GM12878 (cell line): ENCODE measurements around the gene CCNL2. TPM values are rescaled to one million over a fixed set of nuclear protein-coding genes. Genes with fewer than 3 reads are reported as not detected.
A peak's percentile ranks its signal among the peaks of the same experiment; 100 is the strongest.

Source experiments
- ATAC-seq: fragments of 200-7000 bp; cut with Tn5 transposase; 3 replicates; pipeline ENCODE4 v1.9.1; 2020; ENCODE audit warnings: mild to moderate bottlenecking, moderate library complexity
- BruUV-seq: library from RNA; stranded (reverse); fragments of 400-500 nt; replicated peaks from 2 replicates; lab custom pipeline; 2021; lab: Mats Ljungman, UMichigan
- CTCF ChIA-PET: fragments of 300-600 bp; sonication (Branson Sonifier 250); formaldehyde crosslinking; extraction: SDS; loops from one replicate; lab custom pipeline; 2021; ENCODE audit warnings: inconsistent platforms; lab: Yijun Ruan, JAX
- POLR2A ChIA-PET: fragments of 350-600 bp; formaldehyde crosslinking; extraction: SDS; loops from one replicate; lab custom pipeline; 2021; ENCODE audit warnings: inconsistent platforms; lab: Charles Lee
- RAD21 ChIA-PET: fragments of 300-600 bp; sonication (Branson Sonifier 250); formaldehyde crosslinking; loops from one replicate; lab custom pipeline; 2023; ENCODE audit warnings: antibody characterized with exemption; ENCODE audit not compliant: unreplicated experiment; lab: Charles Lee
- SMC1A ChIA-PET: fragments of 300-600 bp; sonication (Branson Sonifier 250); formaldehyde crosslinking; loops from one replicate; lab custom pipeline; 2023; ENCODE audit not compliant: unreplicated experiment, uncharacterized antibody; lab: Charles Lee
- DNase-seq: peaks from one replicate; pipeline ENCODE4 v3.0.0-alpha.2; 2011; ENCODE audit warnings: low read depth, low spot score
- FAIRE-seq: peaks from 3 replicates; lab custom pipeline; 2011; peaks lifted over from hg19 to GRCh38; lab: Jason Lieb, UNC
- H2AFZ ChIP-seq: 2 replicates; pipeline ENCODE4 v1.6.0; 2011; ENCODE audit warnings: low read depth, low read length, control low read depth; ENCODE audit not compliant: control insufficient read depth
- H3K27ac ChIP-seq: 2 replicates; pipeline ENCODE4 v1.5.1; 2011; ENCODE audit warnings: control low read depth; ENCODE audit not compliant: control insufficient read depth, insufficient read depth
- H3K27me3 ChIP-seq, 2 experiments: replicated peaks in 1 of 2; 2 replicates each; pipeline versions ENCODE4 v1.6.0 to v1.6.1; 2011; ENCODE audit warnings: low read length in 1 of 2; ENCODE audit not compliant: control insufficient read depth in 2 of 2, insufficient read depth in 2 of 2
- H3K36me3 ChIP-seq, 2 experiments: 2 replicates each; pipeline ENCODE4 v1.5.1; 2011; ENCODE audit warnings: low read length in 1 of 2; ENCODE audit not compliant: control insufficient read depth in 2 of 2, insufficient read depth in 2 of 2
- H3K4me1 ChIP-seq: 2 replicates; pipeline ENCODE4 v1.6.1; 2011; ENCODE audit warnings: mild to moderate bottlenecking, low read length, moderate library complexity, mixed read lengths; ENCODE audit not compliant: control insufficient read depth, insufficient read depth
- H3K4me2 ChIP-seq: 2 replicates; pipeline ENCODE4 v1.6.0; 2011; ENCODE audit warnings: control low read depth; ENCODE audit not compliant: control insufficient read depth, insufficient read depth
- H3K4me3 ChIP-seq: fragments of 200-600 bp; sonication (generic); 2 replicates; pipeline ENCODE4 v1.5.1; 2016
- H3K79me2 ChIP-seq: 2 replicates; pipeline ENCODE4 v1.6.0; 2011; ENCODE audit warnings: low read length; ENCODE audit not compliant: control insufficient read depth, insufficient read depth
- H3K9ac ChIP-seq: 2 replicates; pipeline ENCODE4 v1.8.0; 2011; ENCODE audit warnings: low read length, control low read depth, mixed read lengths; ENCODE audit not compliant: control insufficient read depth, insufficient read depth
- H3K9me3 ChIP-seq: replicated peaks from 3 replicates; pipeline ENCODE4 v1.5.1; 2011; ENCODE audit warnings: mild to moderate bottlenecking, low read length; ENCODE audit not compliant: control insufficient read depth, insufficient read depth
- H4K20me1 ChIP-seq: 2 replicates; pipeline ENCODE4 v1.6.0; 2011; ENCODE audit not compliant: control insufficient read depth, insufficient read depth
- CBFB ChIP-seq: IDR thresholded peaks from 2 replicates; pipeline ENCODE4 v1.6.1; 2016; ENCODE audit warnings: antibody characterized with exemption, low read depth
- IRF3 ChIP-seq: fragments of 450-650 bp; IDR thresholded peaks from 2 replicates; pipeline ENCODE4 v1.6.1; 2014; ENCODE audit warnings: mild to moderate bottlenecking
- POLR2A ChIP-seq: IDR thresholded peaks from 2 replicates; pipeline ENCODE4 v1.6.1; 2011; ENCODE audit warnings: low read depth, mild to moderate bottlenecking, low read length
- RELB ChIP-seq: fragments of 450-650 bp; IDR thresholded peaks from 2 replicates; pipeline ENCODE4 v1.6.1; 2017; ENCODE audit warnings: low read depth, mild to moderate bottlenecking, moderate library complexity
- WGBS: methylation state at CpG from one replicate; pipeline ENCODE4 v1.1.6; 2016; ENCODE audit warnings: low lambda C conversion rate; ENCODE audit not compliant: insufficient replicate concordance, insufficient coverage; ENCODE audit errors: missing lambda C conversion rate; 5-methylcytosine and 5-hydroxymethylcytosine counted together
- in situ Hi-C: fragments of 300-500 bp; cut with MboI; formaldehyde crosslinking; loops from 9 replicates; pipeline ENCODE4 v1.14.3; 2018; ENCODE audit warnings: mixed read lengths
- intact Hi-C: fragments of 100-400 bp; cut with micrococcal nuclease; formaldehyde crosslinking; loops from one replicate; pipeline ENCODE4 v1.14.2; 2022; ENCODE audit not compliant: unreplicated experiment
- polyA plus RNA-seq, 11 experiments: library from polyadenylated mRNA; depleted of rRNA in 4 of 11; unstranded in 6 of 11; stranded (reverse) in 5 of 11; fragments of >200 nt; fragmentation: Nextera tagmentation in 4 of 11; fragmentation: Illumina TruSeq in 1 of 11; extraction: Ambion mirVana in 4 of 11; extraction: Trizol in 1 of 11; gene quantifications; 1 replicate in 1 of 11; 2 replicates in 10 of 11; pipeline versions ENCODE4 v1.2.1 to v1.2.3, GENCODE V29; 2011 to 2016; ENCODE audit warnings: inconsistent platforms in 2 of 11, missing spikeins in 2 of 11, low read depth in 1 of 11
- total RNA-seq, 4 experiments: library from RNA; depleted of rRNA in 3 of 4; stranded (reverse); fragments of >200 nt in 3 of 4; fragmentation: Illumina TruSeq in 1 of 4; extraction: Trizol in 1 of 4; gene quantifications; 2 replicates each; pipeline versions ENCODE4 v1.2.1 to v1.2.3, GENCODE V29; 2013 to 2021

CCNL2 gene
- total and polyA plus RNA-seq, 10 of the 15 experiments (the other 5 are each of a cell fraction or from before 2014, with no cell fraction given): 2.1 to 143 (median 101) TPM

GRCh38 chr1:1400576-1401456, 1.7 kb upstream of the CCNL2 start:
- peaks cover 14 to 31% of the 10 kb centered on the region in 2 experiments for H3K36me3 ChIP-seq
- CTCF ChIA-PET: interaction anchor here (1.3 to 1.6 kb wide), 5 partner anchors 15 to 40 kb away, joined by 3 to 6 read pairs (median 4); partner anchors contain the start of gene AURKAIP1

More at GRCh38 chr1:1400576-1401456, 1.7 kb upstream of the CCNL2 start:
- peak; percentile 47; the same call in 1 of the 2 replicates for TF ChIP-seq CBFB
- TF ChIP-seq RELB: no peak
- TF ChIP-seq POLR2A: peak; percentile 62
- TF ChIP-seq IRF3: no peak
- Histone ChIP-seq H3K4me3 (peak overlapping the region; percentile 77), H3K79me2 (peaks cover 63% of the 10 kb centered on the region), H3K27me3 (no peaks in the 10 kb centered on the region), H3K4me2 (peak overlapping the region; percentile 73), H4K20me1 (no peaks in the 10 kb centered on the region; the same call in 1 of the 2 replicates), H3K4me1 (peaks cover 30% of the 10 kb centered on the region), H3K9me3 (no peaks in the 10 kb centered on the region), H2AFZ (no peak overlapping the region), H3K9ac (peak overlapping the region; percentile 99), H3K27ac (peak overlapping the region; percentile 78)
- BruUV-seq: no TSS peak
- DNase-seq (no peak), FAIRE-seq (no peak), ATAC-seq (no peak)
- ChIA-PET SMC1A (interaction anchor here (0.7 to 0.9 kb wide), 2 partner anchors 37 to 41 kb away, joined by 3 read pairs; no protein-coding TSS in a partner anchor), POLR2A (interaction anchor here (1.2 to 2.1 kb wide), 3 partner anchors 14 to 37 kb away, joined by 6 to 17 read pairs (median 6); partner anchors contain the start of gene AURKAIP1), RAD21 (interaction anchor here (1.0 to 1.7 kb wide), 3 partner anchors 9 to 40 kb away, joined by 3 to 4 read pairs (median 3); no protein-coding TSS in a partner anchor)
- intact Hi-C loops: no loop called here
- WGBS: 79% methylated on average over 22 of the region's 22 CpGs
- in situ Hi-C loops: loop anchor here (5.0 kb wide), 1 partner anchor 106 kb away; no protein-coding TSS in a partner anchor
